ENCODE data around the gene CDH23. TPM values are rescaled to one million over a fixed set of nuclear protein-coding genes. Genes with fewer than 3 reads are reported as not detected.

Gene CDH23
- polyA plus RNA-seq, 2 of the 4 experiments (the other 2 are of a cell fraction), result 1.1 to 2.3 TPM

DNA sequence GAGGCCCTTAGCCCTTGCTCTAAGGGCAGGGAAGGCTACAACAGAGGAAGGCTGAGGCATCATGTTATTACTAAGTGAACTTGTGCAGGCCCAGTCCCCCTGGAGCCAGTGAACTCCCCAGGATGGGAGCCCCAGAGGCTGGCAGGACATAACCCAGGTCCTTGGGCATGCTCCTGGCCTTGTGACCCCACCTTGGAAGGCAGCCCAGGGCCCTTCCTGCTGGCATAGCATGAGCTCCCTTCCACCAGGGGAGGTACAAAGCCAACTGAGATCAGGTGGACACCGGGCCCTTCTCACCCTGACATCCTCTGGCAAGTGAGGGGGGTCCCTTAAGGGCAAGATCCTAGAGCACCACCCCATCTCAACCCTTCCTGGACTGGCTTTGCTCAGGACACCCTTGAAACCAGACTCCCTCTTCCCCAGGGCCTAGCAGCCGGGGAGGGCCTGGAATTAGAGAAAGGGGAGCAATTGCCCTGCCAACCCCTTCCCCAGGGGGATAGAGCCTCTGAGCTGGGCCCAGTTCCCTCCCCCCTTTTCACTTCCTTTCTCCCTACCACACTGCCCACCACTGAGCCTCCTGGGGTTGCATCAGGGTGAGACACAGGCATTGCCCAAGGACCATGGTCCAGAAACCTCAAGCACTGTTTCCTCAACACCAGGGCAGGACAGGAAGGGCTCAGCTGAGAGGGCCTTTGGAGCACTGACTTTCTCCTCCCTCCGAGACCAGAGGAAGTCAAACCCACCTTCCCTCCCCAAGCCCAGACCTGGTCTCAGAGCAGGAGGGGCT lies 378.4 kb downstream of the CDH23 start:
- CTCF ChIA-PET, result interaction anchor here (1.2 to 4.9 kb wide), 16 partner anchors 8 to 459 kb away, joined by 3 to 42 read pairs (median 14); no protein-coding TSS in a partner anchor
- no peak for TF ChIP-seq CEBPB (IDR thresholded peaks at IDR 0.05)
- TF ChIP-seq USF2 (IDR thresholded peaks at IDR 0.05), result no peak
- no peak for TF ChIP-seq BCL3 (IDR thresholded peaks at IDR 0.05)
- no peak for TF ChIP-seq TP53 (CRISPR knock-in tag; IDR thresholded peaks at IDR 0.05)
- TF ChIP-seq BHLHE40 (IDR thresholded peaks at IDR 0.05; ENCODE audit: low read depth, low read length), result no peak
- TF ChIP-seq RCOR1 (IDR thresholded peaks at IDR 0.05; ENCODE audit: low read depth, low read length), result no peak
- TF ChIP-seq MYC (IDR thresholded peaks at IDR 0.05; ENCODE audit: borderline replicate concordance, low read length), result no peak
- DNase-seq (ENCODE audit: low read depth in 1 of 2, low spot score in 1 of 2) (no peak), FAIRE-seq (no peak), ATAC-seq (no peak)
- Histone ChIP-seq H3K27ac (peak overlapping the region in 1 of 2 experiments; percentile 98; a peak in 3 of 6 replicates), H3K4me2 (no peak overlapping the region), H3K4me1 (peaks cover 34% of the 10 kb centered on the region), H3K9me3 (no peaks in the 10 kb centered on the region), H3K4me3 (no peak overlapping the region)
- WGBS (ENCODE audit: missing lambda C conversion rate), result 69% methylated on average over 3 of the region's 3 CpGs
- POLR2A ChIA-PET, result interaction anchor here (2.4 kb wide), 1 partner anchor 47 kb away, joined by 10 read pairs; no protein-coding TSS in a partner anchor

DNA sequence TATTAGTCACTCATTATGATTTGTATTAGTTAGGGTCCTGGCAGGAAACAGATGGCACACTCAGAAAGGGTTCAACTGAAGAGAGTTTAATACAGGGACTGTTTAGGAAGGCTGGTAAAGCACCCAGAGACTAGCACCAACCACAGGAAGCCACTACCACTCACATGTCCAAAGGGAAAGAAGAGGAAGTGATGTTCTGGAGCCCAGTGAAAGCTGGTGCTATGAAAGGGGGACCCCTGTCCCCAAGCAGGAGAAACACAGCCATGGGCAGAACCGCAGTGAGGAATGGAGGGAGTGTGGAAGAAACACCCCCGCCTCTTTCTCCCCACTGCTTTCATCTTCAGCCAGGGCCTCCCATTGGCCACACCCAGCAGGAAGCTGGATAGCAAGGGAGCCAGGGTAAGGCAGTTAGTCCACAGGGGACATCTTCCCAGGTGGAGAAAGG lies 379.8 kb downstream of the CDH23 start:
- CTCF ChIA-PET, result interaction anchor here (0.6 to 2.4 kb wide), 10 partner anchors 10 to 473 kb away, joined by 3 to 10 read pairs (median 4); no protein-coding TSS in a partner anchor
- H3K9me3 ChIP-seq, result no peaks in the 10 kb centered on the region
- H3K4me1 ChIP-seq, result peaks cover 24% of the 10 kb centered on the region
- POLR2A ChIA-PET, result no interaction called here
- H3K4me2 ChIP-seq, result no peak overlapping the region
- WGBS (ENCODE audit: missing lambda C conversion rate), result 69% methylated on average over 2 of the region's 2 CpGs
- no peak for DNase-seq (ENCODE audit: low read depth in 1 of 2, low spot score in 1 of 2)
- no peak overlapping the region for H3K4me3 ChIP-seq
- H3K27ac ChIP-seq, result no peak overlapping the region
- ATAC-seq, result no peak
- TF ChIP-seq FOSB (CRISPR knock-in tag; IDR thresholded peaks at IDR 0.05), result no peak
- TF ChIP-seq POLR2AphosphoS2 (conservative IDR thresholded peaks at IDR 0.05; ENCODE audit: low read length), result no peak
- TF ChIP-seq, protein P1, sequence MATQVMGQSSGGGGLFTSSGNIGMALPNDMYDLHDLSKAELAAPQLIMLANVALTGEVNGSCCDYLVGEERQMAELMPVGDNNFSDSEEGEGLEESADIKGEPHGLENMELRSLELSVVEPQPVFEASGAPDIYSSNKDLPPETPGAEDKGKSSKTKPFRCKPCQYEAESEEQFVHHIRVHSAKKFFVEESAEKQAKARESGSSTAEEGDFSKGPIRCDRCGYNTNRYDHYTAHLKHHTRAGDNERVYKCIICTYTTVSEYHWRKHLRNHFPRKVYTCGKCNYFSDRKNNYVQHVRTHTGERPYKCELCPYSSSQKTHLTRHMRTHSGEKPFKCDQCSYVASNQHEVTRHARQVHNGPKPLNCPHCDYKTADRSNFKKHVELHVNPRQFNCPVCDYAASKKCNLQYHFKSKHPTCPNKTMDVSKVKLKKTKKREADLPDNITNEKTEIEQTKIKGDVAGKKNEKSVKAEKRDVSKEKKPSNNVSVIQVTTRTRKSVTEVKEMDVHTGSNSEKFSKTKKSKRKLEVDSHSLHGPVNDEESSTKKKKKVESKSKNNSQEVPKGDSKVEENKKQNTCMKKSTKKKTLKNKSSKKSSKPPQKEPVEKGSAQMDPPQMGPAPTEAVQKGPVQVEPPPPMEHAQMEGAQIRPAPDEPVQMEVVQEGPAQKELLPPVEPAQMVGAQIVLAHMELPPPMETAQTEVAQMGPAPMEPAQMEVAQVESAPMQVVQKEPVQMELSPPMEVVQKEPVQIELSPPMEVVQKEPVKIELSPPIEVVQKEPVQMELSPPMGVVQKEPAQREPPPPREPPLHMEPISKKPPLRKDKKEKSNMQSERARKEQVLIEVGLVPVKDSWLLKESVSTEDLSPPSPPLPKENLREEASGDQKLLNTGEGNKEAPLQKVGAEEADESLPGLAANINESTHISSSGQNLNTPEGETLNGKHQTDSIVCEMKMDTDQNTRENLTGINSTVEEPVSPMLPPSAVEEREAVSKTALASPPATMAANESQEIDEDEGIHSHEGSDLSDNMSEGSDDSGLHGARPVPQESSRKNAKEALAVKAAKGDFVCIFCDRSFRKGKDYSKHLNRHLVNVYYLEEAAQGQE (IDR thresholded peaks at IDR 0.05), result no peak
- no peak for TF ChIP-seq MAFK (IDR thresholded peaks at IDR 0.05; ENCODE audit: partially characterized antibody)
- no peak for TF ChIP-seq USF2 (IDR thresholded peaks at IDR 0.05)
- no peak for TF ChIP-seq GATA3 (IDR thresholded peaks at IDR 0.05; ENCODE audit: borderline replicate concordance)
- no peak for FAIRE-seq

- FAIRE-seq (no peak), ATAC-seq (no peak), DNase-seq (ENCODE audit: low read depth in 1 of 2, low spot score in 1 of 2) (no peak)
- Histone ChIP-seq H3K4me1 (peaks cover 15% of the 10 kb centered on the region), H3K4me3 (no peak overlapping the region), H3K4me2 (no peak overlapping the region), H3K9me3 (no peaks in the 10 kb centered on the region), H3K27ac (no peak overlapping the region)
- WGBS (ENCODE audit: missing lambda C conversion rate), result 88% methylated on average over 17 of the region's 17 CpGs
- no peak for TF ChIP-seq POLR2A (IDR thresholded peaks at IDR 0.05; ENCODE audit: low read length)
- TF ChIP-seq E2F6 (IDR thresholded peaks at IDR 0.05; ENCODE audit: borderline replicate concordance, low read depth), result no peak
- TF ChIP-seq CBX2 (IDR thresholded peaks at IDR 0.05; ENCODE audit: borderline replicate concordance, low read depth), result no peak
- no peak for TF ChIP-seq JUNB (IDR thresholded peaks at IDR 0.05)
- no peak for TF ChIP-seq ZNF302 (CRISPR knock-in tag; IDR thresholded peaks at IDR 0.05)
- no peak for TF ChIP-seq MAFK (IDR thresholded peaks at IDR 0.05; ENCODE audit: partially characterized antibody)
- TF ChIP-seq PHF8 (IDR thresholded peaks at IDR 0.05; ENCODE audit: borderline replicate concordance, low read depth), result no peak
- TF ChIP-seq BHLHE40 (IDR thresholded peaks at IDR 0.05; ENCODE audit: low read depth, low read length), result no peak
- no peak for TF ChIP-seq RCOR1 (IDR thresholded peaks at IDR 0.05; ENCODE audit: low read depth, low read length)
- no peak for TF ChIP-seq FOXS1 (CRISPR knock-in tag; IDR thresholded peaks at IDR 0.05)
- CTCF ChIA-PET, result interaction anchor here (0.7 to 2.4 kb wide), 7 partner anchors 13 to 474 kb away, joined by 3 to 9 read pairs (median 3); no protein-coding TSS in a partner anchor
- POLR2A ChIA-PET, result no interaction called here
These were observed 380.7 kb downstream of the CDH23 start for GRCh38 chr10:71777213-71777985.

Data from A549 (cell line).